HG03354 (cell line): ENCODE data around the gene CBS.
"Not testable (repeated sequence)": the region's sequence is repeated elsewhere in the genome, so short reads cannot be mapped to it uniquely, and the experiment has no call there.

Source experiments
- ATAC-seq: cut with Tn5 transposase; IDR thresholded peaks from one replicate; pipeline ENCODE4 v1.9.1; 2021; ENCODE audit warnings: mild to moderate bottlenecking; ENCODE audit not compliant: unreplicated experiment, poor library complexity, severe bottlenecking

The CBS gene

DNA sequence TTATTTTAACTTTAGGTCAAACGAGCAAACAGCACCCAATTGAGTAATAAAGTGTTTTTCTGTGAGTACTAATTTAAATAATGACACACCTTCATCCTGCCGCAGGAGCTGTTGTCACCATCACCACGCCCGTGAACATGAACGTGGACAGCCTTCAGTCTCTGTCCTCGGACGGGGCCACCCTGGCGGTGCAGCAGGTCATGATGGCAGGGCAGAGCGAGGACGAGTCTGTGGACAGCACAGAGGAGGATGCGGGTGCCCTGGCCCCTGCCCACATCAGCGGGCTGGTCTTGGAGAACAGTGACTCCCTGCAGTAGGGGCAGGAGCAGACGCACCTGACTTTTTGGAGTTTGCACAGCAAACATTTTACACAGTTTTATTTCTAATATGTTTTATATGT, 45.9 kb downstream of the CBS start:
- no peak for ATAC-seq

DNA sequence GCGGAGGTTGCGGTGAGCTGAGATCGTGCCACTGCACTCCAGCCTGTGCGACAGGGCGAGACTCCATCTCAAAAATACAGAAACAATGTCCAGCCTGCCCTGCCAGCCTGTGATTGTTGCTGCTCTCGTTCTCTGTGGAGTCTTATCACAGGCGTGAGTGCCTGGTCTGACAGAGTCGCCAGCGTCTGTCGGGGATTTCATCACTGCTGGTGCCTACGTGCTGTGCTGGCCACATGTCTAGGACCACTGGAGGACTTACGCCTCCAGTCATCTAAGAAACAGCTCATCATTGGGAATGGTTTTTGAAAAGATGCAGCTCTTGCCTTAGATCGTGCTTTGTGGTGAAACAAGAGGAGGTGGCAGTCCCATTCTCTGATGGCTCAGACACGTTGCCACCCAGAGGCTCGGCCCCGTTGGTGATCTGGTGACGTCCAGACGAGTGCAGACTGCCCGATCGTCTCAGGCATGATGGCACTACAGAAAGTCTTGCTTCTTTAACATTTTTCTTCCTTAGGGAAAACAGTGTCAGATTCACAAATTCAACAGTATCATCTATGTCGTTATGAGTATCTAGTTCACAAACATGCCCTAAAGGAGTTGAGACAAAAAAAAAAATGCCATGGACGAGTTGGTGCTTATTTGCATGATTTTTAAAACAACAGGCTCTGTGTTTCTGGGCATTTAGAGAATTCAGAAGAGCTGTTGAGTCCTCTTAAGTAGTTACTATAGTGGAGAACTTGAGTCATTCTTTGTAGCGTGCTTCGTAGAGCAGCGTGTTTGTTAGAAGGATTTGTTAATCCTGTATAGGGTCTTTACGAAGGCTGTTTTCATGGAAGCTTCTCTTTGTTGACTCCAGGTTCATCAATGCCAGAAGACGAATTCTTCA, 47.5 kb downstream of the CBS start:
- ATAC-seq = no peak

DNA sequence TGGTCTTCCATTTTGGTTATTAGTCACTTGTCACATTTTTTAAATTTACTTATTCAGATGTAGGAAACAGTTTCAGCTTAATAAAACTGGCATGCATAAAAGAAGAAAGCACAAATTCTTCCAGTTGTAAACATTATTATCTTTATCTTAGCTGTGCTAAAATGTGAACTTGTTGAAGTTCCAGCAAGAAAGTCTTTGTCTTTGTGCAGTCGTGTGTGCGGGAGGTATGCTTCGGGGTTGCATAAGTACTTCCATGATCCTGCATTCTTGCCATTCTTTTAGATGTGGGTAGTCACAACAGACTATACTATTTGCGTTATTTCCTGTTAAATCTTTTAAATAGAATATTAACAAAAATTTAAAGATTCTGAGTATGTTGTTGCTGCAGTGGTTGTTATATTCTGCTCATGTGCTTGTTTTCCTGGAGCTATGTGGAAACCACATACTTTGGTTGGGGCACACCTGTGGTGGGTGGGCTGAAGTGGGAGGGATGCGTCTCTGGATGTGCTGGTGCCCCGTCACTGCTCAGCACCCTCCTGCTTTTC, 49.9 kb downstream of the CBS start:
- no peak for ATAC-seq

DNA sequence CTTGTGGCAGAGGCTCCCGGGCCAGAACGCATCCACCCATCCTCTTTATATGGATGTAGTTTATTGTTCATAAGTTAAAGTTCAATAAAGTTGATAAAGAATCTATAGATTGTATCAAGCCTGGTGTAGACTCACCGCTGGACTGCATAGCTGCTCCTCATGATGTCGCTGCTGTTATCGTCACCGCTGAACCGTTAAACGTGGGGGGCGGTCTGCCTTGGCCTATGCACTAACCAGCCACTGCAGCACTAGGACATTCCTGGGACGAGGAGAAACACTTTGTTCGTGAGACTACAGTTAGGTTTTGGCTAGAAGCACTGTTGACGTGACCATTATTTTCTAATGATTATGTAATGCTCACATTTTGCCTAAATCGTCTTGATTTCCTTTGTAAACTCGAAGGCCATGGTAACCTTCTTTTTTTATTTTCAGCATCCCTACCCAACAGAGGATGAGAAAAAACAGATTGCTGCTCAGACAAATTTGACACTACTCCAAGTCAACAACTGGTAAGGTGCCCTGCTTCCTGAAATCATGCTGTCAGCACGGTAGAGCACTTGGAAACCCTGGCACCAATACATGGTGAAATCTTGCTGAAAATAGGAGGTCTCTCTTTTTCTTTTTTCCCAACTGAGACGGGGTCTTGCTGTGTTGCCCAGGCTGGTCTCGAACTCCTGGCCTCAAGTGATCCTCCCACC, 51.0 kb downstream of the CBS start:
- ATAC-seq = no peak

DNA sequence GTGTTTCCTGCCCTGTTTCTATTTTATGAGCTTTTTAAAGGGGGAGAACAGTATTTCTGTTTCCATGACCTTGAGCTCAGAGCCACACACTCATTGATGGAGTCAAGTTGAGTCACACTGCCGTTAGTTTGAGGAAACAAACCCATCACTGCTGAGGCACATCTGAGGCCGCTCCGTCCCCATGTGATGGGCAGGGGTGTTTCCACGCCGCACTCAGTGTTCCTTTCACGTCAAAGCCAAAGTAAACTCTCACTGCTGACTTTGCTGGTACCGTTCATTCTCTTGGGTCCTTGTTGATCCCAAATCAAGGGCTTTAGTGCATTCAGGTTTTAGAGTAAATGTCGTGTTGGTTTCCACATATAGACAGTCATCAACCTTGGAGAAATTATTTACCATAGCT, 52.5 kb downstream of the CBS start:
- no peak for ATAC-seq

DNA sequence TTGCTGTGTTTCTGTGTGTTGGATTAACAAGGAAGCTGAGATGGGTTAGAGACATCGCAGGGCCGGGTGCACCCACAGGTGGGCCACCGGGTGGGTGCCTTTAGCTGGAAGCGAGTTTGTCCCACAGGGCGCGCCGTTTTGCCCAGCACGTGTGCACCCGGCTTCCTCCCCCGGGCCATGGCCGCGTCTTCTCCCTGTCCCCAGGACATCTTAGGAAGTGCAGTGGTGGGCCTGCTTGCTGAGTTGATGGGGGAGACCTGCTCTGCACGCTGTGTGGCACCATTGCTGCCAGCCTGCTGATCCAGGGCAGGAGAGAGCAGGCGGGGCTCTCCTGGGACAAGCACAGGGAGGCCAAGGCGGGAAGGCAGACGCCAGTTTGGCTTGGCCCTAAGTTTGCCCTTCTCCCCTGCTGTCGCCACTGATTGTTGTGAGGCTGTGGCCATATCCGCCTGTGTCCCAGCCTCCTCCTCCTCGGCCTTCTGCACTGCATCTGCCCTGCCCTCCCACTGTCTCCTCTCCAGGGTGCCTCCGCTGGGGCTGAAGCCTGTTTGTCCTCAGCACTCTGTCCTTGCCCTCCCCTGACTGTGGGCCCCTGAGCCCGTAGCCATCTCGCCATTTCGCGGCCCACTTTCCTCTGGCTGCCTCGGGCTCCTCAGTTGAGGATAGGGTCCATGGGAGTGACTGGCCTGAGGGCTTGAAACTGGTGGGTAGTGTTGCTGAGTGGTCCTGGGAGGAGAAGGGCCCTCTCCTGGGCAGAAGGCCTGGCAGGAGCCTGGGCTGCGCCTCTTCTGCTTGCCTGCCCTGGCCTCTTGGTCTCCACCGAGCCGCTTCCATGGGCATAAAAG, 53.7 kb downstream of the CBS start:
- ATAC-seq = no peak

DNA sequence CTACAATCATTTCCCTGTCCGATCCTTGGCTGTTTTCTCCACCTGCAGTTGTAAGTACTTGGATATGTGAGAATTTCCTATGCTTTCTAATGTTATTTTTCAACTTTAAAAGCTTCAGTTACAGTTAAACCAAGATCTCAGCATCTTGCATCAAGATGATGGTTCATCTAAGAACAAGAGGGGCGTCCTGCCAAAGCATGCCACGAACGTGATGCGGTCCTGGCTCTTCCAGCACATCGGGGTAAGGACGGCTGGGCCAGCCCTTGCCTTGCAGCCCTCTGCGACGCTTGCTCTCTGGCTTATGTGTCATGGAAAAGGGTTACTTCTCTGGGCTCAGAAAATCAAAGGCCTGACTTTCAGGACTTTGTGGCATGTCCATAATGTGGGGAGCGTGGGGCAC, 54.4 kb downstream of the CBS start:
- no peak for ATAC-seq

DNA sequence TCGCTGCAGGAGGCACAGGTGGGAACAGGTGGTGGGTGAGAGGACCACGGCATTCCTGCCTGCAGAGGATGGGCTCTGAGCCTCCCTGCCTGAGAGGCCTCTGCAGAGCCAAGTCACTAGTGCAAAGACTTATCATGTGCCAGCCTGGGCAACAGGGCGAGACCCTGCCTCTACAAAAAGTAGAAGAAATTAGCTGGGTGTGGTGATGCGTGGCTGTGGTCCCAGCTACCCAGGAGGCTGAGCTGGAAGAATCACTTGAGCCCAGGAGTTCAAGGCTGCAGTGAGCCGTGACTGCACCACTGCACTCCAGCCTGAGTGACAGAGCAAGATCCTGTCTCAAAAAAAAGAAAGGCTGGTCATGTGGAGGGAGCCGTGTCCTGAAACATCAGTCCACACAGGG, 54.9 kb downstream of the CBS start:
- no peak for ATAC-seq

DNA sequence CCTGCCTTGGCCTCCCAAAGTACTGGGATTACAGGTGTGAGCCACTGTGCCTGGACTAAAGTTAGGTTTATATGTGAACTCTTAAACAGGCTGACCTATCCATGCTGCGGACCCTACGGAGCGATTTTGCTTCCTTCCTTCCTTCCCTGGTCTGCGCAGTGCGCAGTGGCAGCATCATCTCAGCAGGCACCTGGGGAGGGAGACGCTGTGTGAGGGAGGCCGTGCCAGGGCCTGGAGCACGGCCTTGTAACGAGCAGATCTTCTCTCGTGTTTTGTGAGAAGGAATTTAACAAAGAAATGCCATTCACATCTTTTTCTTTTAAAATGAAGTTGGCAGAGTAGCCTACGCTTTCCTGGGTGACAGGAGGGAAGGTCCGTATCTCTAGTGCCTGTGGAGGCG, 55.5 kb downstream of the CBS start:
- no peak for ATAC-seq

DNA sequence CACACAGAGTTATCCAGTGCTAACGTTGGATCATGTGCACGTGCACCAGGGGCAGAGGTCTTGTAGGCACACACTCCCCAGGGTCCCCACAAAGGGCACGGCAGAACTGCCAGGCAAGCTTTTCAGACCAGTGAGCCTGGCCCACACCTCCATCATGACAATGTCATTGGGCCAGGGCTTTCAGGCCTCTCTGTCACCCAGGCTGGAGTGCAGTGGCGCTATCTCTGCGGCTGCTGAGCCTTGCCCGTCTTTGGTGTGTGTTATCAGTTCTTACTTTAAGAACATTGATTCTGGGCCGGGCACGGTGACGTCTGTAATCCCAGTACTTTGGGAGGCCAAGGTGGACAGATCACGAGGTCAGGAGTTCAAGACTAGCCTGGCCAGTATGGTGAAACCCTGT, 57.1 kb downstream of the CBS start:
- no peak for ATAC-seq

DNA sequence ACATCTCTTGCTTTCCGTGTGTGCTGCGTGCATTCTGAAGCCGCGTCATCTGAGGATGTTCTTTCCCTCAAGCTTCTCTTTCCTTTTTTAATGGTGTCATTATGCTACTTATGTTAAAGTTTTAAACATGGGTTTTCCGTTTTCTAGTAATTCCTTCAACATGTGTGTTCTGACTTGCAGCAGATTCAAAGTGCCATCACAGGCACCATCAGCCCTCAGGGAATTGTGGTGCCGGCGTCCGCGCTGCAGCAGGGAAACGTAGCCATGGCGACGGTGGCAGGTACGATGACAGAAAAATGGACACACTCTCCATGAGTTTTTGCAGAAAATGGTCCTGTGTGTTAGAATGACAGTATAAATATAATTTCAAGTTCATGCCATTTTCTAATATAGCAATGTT, 58.9 kb downstream of the CBS start:
- no peak for ATAC-seq

DNA sequence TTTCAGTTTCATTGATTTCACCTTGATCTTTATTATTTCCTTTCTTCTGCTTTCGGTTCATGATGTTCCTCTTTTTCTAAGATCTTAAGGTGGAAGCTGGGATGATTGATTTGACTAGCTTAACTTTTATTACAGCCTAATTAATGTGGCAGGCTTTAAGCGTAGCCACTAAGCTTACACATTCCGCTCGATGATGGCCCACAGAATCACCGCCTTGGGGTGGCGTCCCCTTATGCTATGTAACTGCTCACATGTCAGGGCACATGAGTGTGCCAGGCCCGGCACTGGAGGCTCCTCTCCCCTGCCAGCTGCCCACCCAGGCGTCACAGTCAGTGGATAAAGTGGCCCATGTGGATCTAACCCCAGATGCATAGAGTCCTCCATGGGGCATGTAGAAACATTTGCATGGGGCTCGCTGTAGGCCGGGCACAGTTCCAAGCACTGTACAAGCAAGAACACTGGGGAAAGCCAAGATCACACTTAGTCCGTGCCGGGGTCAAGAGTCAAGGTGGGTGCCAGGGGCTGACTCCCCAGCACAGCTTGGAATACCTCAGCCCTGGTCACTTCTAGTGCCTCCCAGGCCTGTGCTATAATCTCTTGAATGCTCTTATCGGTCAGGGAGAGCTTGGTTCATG, 59.6 kb downstream of the CBS start:
- ATAC-seq = no peak

DNA sequence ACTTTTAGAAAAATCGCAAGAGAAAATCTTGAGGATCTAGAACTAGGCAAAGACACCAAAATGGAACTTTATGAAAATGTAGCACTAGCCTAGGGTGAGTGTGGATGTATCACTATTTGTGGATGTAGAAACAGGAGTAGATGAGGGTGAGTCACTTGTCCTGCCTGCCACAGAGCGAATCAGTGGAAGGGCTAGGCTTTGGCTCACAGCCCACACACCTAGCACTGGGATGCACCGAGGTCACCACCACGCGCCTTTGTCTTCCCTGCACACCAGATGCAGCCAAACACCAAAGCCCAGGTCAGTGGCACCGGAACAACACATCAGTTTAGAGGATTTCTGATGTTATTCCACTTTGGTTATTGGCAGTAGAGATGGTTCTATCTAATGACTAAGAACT, 63.0 kb downstream of the CBS start:
- ATAC-seq = no peak

DNA sequence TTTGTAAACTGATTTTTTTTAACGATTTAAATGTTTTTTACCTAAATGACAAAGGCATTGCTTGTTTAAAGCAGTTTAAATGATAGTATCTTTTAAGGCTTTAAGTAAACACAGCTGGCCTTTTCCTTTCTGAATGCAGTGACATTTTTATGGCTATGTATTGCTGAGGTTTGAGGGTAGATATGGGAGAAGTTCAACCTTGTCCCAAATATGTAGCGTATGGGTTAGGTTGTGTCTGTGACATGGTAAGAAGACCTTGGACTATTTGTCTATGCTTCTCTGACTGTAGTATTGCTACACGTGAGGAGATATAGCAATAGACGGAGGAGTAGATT, 68.8 kb downstream of the CBS start:
- no peak for ATAC-seq

DNA sequence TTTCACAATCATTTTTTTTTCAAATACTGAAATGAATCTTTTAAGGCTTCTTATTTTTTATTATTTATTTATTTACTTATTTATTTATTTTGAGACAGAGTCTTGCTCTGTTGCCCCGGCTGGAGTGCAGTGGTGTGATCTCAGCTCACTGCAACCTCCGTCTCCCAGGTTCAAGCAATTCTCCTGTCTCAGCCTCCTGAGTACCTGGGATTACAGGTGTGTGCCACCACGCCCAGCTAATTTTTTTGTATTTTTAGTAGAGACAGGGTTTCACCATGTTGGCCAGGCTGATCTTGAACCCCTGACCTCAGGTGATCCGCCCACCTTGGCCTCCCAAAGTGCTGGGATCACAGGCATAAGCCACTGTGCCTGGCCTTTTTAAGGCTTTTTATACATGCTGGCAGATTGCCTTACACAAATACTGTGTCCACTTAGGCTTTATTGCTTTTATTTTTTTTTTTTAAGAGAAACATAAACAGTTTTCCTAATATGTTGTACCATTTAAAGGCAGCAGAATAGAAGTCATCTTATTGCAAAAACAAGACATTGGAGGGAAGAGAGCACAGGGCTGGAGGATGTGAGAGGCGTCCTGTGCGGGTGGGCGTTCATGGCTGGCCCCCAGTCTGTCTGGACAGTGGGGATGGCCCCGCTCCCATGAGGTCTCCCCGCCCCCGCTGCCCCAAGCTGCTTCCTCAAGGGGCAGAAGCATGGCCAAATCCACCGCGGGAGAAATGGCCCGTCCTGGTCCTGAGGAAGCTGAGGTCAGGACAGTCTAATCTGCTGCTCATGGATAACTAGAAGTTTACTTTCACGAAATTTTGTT, 69.4 kb downstream of the CBS start:
- not testable (repeated sequence) for ATAC-seq

DNA sequence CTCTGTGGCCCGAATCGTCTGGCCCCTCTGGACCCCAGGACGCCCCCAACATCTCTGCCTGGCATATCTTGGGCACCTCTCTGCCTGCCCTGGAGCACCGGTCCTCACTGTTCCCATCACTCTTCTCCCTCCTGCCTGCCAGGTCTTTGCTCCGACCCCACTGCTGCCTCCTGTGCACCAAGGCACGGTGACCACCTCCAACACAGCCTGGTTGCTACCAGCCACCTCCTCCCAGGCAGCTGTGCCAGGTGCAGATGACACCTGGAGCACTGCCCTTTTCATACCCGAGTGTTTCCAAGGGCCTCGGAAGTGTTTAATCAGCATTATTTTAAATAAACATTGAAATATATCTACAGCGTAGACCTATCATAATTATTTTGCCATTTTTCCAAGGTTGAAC, 70.0 kb downstream of the CBS start:
- no peak for ATAC-seq

DNA sequence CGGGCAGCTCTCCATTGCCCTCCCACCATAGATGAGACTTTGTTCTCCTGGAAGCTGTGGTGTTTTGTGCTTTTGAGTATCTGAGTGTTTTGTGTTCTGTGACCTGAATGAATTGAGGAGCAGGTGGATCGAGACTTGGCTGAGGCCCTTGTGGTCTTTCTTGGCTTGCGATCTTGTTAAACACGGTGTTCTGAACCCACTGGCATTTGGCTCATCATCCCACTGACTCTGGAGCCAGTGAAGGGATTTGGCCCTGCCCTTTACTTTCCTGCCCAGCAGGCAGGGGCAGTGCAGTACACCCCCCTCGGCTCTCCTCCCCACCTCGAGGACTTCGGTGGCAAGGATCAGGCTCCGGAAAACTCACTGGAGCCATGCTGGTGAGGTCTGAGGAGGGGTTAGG, 70.7 kb downstream of the CBS start:
- no peak for ATAC-seq
